ENCODE data around the gene MAPK8.

Gene MAPK8

DNA sequence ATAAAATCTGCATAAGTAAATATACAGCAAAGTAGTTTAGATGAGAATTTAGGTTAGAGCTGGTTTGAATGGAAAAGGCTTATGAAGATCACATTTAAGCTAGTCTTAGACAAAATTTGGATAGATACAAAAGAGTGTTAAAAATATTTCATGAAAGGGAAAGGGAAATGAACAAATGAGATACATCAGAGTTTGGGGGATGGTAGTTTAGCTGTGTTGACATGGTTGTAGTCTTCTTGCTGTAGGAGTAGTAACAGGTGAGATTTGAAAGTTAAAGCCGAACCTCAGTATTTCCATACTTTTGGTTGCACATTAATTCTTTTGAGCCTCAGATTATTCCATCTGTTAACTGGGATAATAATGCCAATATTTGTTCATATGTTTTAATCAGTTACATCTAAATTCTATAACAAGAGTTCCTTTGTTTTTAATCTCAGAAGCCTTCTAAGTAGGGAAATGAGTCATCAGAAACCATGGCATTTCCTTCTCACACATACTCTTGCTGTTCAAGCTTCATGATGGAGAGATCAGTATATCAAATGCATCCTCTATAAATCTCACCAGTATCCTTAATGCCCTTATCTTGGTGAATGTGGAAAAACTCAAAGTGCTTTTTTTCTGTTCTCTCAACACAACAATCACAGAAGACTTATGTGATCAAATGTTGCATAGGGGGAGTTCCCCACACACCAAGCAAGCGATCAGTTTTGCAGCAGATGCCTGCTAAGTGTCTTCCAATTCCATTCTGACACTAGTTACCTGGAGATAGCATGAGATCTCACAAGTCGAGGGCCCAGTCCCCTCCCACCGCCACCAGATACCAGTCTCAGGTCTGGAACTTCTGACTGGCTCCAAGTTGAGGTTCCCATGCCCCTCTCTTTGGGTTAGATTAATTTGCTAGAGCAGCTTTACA is 84.7 kb downstream of the MAPK8 start:
- H3K27ac ChIP-seq (ENCODE audit: low read depth, low read length) = no peak overlapping the region

GRCh38 chr10:48391994-48392393 is 85.5 kb downstream of the MAPK8 start:
- no peak overlapping the region for H3K27ac ChIP-seq (ENCODE audit: low read depth, low read length)
- no peak overlapping the region for H3K9ac ChIP-seq (ENCODE audit: low read depth in 1 of 2, low read length in 2 of 2)
- peaks cover 8 to 31% of the 10 kb centered on the region in 2 donors for H3K4me1 ChIP-seq (ENCODE audit: control insufficient read depth in 1 of 2, insufficient read depth in 2 of 2, low read length in 2 of 2)
- no peaks in the 10 kb centered on the region for H3K27me3 ChIP-seq (ENCODE audit: control insufficient read depth in 1 of 2, insufficient read depth in 2 of 2, low read length in 2 of 2)
- no peaks in the 10 kb centered on the region for H3K9me3 ChIP-seq (ENCODE audit: control insufficient read depth in 1 of 2, low read length in 2 of 2)
- no peak overlapping the region for H3K4me3 ChIP-seq (ENCODE audit: low read depth in 1 of 2, low read length in 2 of 2)
- H3K36me3 ChIP-seq (ENCODE audit: control insufficient read depth in 1 of 2, insufficient read depth in 2 of 2, low read length in 2 of 2) = no peaks in the 10 kb centered on the region

More for the DNA sequence above, 84.7 kb downstream of the MAPK8 start:
- Histone ChIP-seq H3K9ac (ENCODE audit: low read depth in 1 of 2, low read length in 2 of 2) (no peak overlapping the region), H3K4me3 (ENCODE audit: low read depth in 1 of 2, low read length in 2 of 2) (no peak overlapping the region), H3K4me1 (ENCODE audit: control insufficient read depth in 1 of 2, insufficient read depth in 2 of 2, low read length in 2 of 2) (peaks cover 8 to 31% of the 10 kb centered on the region in 2 donors), H3K36me3 (ENCODE audit: control insufficient read depth in 1 of 2, insufficient read depth in 2 of 2, low read length in 2 of 2) (no peaks in the 10 kb centered on the region), H3K27me3 (ENCODE audit: control insufficient read depth in 1 of 2, insufficient read depth in 2 of 2, low read length in 2 of 2) (no peaks in the 10 kb centered on the region), H3K9me3 (ENCODE audit: control insufficient read depth in 1 of 2, low read length in 2 of 2) (no peaks in the 10 kb centered on the region)

- Histone ChIP-seq H3K27ac (ENCODE audit: low read depth, low read length) (no peak overlapping the region), H3K9me3 (ENCODE audit: control insufficient read depth in 1 of 2, low read length in 2 of 2) (no peaks in the 10 kb centered on the region), H3K27me3 (ENCODE audit: control insufficient read depth in 1 of 2, insufficient read depth in 2 of 2, low read length in 2 of 2) (no peaks in the 10 kb centered on the region), H3K36me3 (ENCODE audit: control insufficient read depth in 1 of 2, insufficient read depth in 2 of 2, low read length in 2 of 2) (no peaks in the 10 kb centered on the region), H3K9ac (ENCODE audit: low read depth in 1 of 2, low read length in 2 of 2) (no peak overlapping the region), H3K4me3 (ENCODE audit: low read depth in 1 of 2, low read length in 2 of 2) (no peak overlapping the region), H3K4me1 (ENCODE audit: control insufficient read depth in 1 of 2, insufficient read depth in 2 of 2, low read length in 2 of 2) (no peaks in the 10 kb centered on the region)
These were observed 91.8 kb downstream of the MAPK8 start for GRCh38 chr10:48398261-48398660.

- H3K4me1 ChIP-seq (ENCODE audit: control insufficient read depth in 1 of 2, insufficient read depth in 2 of 2, low read length in 2 of 2) = no peaks in the 10 kb centered on the region
- no peak overlapping the region for H3K27ac ChIP-seq (ENCODE audit: low read depth, low read length)
- no peaks in the 10 kb centered on the region for H3K27me3 ChIP-seq (ENCODE audit: control insufficient read depth in 1 of 2, insufficient read depth in 2 of 2, low read length in 2 of 2)
- H3K9ac ChIP-seq (ENCODE audit: low read depth in 1 of 2, low read length in 2 of 2) = no peak overlapping the region
- no peaks in the 10 kb centered on the region for H3K9me3 ChIP-seq (ENCODE audit: control insufficient read depth in 1 of 2, low read length in 2 of 2)
- H3K4me3 ChIP-seq (ENCODE audit: low read depth in 1 of 2, low read length in 2 of 2) = no peak overlapping the region
- no peaks in the 10 kb centered on the region for H3K36me3 ChIP-seq (ENCODE audit: control insufficient read depth in 1 of 2, insufficient read depth in 2 of 2, low read length in 2 of 2)
These were observed 92.6 kb downstream of the MAPK8 start for GRCh38 chr10:48399056-48399541.

DNA sequence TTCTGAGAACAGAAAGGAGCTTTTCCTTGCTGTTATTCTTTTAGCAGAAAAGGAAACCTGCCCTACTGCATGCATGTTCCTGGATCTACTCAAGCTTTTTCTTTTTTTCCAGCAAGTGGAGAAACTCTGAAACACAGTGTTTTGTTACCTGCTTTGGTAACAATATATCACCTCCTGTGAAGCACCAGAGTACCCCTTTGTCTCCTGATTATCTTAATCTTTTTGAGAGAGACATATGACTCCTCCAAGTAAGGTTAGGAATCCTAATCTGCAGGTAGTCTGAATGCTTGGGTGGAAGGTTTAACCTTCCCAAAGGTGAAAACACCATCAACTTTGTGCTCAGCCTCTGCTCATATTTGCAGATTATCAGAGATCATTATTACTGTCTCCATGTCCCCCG is 93.1 kb downstream of the MAPK8 start:
- Histone ChIP-seq H3K27me3 (ENCODE audit: control insufficient read depth in 1 of 2, insufficient read depth in 2 of 2, low read length in 2 of 2) (no peaks in the 10 kb centered on the region), H3K4me1 (ENCODE audit: control insufficient read depth in 1 of 2, insufficient read depth in 2 of 2, low read length in 2 of 2) (no peaks in the 10 kb centered on the region), H3K9me3 (ENCODE audit: control insufficient read depth in 1 of 2, low read length in 2 of 2) (no peaks in the 10 kb centered on the region), H3K36me3 (ENCODE audit: control insufficient read depth in 1 of 2, insufficient read depth in 2 of 2, low read length in 2 of 2) (no peaks in the 10 kb centered on the region), H3K27ac (ENCODE audit: low read depth, low read length) (no peak overlapping the region), H3K9ac (ENCODE audit: low read depth in 1 of 2, low read length in 2 of 2) (no peak overlapping the region), H3K4me3 (ENCODE audit: low read depth in 1 of 2, low read length in 2 of 2) (no peak overlapping the region)

DNA sequence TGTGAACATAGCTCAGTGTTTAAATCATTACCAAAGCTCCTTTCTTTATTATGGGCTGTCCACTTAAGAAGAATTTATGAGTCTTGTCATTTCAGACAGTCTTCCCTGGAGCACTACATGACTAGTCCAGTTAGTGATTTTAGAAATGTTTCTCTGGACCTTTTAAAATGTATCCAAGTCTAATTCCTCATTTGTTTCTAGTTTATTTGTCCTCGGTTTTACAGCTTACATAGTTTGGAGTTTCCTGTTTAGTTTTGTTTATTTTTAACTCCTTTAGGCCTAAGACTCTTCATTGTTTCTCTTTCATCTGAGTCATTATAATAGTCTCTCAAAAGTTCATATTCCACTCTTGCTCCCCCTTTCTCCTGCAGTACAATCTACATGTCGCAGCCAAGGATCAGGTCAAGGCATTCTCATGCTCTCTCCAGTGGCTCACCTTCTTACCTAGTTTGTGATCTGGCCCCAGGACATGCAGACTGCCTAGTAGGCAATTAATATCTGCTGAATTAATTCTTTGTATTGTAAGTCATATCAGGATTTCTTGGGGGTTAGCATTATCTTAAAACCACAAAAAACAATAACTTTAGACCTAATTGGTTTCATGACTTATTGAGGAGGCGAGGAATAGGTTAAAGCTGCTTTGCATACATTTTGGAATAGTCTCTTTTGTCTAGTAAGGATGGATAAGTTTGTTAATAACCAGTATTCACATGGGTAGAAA is 93.8 kb downstream of the MAPK8 start:
- H3K27ac ChIP-seq (ENCODE audit: low read depth, low read length) = no peak overlapping the region
- no peaks in the 10 kb centered on the region for H3K9me3 ChIP-seq (ENCODE audit: control insufficient read depth in 1 of 2, low read length in 2 of 2)

GRCh38 chr10:48400850-48401220 is 94.4 kb downstream of the MAPK8 start:
- H3K9me3 ChIP-seq (ENCODE audit: control insufficient read depth in 1 of 2, low read length in 2 of 2) = no peaks in the 10 kb centered on the region
- H3K27ac ChIP-seq (ENCODE audit: low read depth, low read length) = no peak overlapping the region
- H3K4me1 ChIP-seq (ENCODE audit: control insufficient read depth in 1 of 2, insufficient read depth in 2 of 2, low read length in 2 of 2) = no peaks in the 10 kb centered on the region
- no peaks in the 10 kb centered on the region for H3K36me3 ChIP-seq (ENCODE audit: control insufficient read depth in 1 of 2, insufficient read depth in 2 of 2, low read length in 2 of 2)
- no peak overlapping the region for H3K4me3 ChIP-seq (ENCODE audit: low read depth in 1 of 2, low read length in 2 of 2)
- no peaks in the 10 kb centered on the region for H3K27me3 ChIP-seq (ENCODE audit: control insufficient read depth in 1 of 2, insufficient read depth in 2 of 2, low read length in 2 of 2)
- H3K9ac ChIP-seq (ENCODE audit: low read depth in 1 of 2, low read length in 2 of 2) = no peak overlapping the region

More for the DNA sequence above, 93.8 kb downstream of the MAPK8 start:
- Histone ChIP-seq H3K4me3 (ENCODE audit: low read depth in 1 of 2, low read length in 2 of 2) (no peak overlapping the region), H3K4me1 (ENCODE audit: control insufficient read depth in 1 of 2, insufficient read depth in 2 of 2, low read length in 2 of 2) (no peaks in the 10 kb centered on the region), H3K9ac (ENCODE audit: low read depth in 1 of 2, low read length in 2 of 2) (no peak overlapping the region), H3K36me3 (ENCODE audit: control insufficient read depth in 1 of 2, insufficient read depth in 2 of 2, low read length in 2 of 2) (no peaks in the 10 kb centered on the region), H3K27me3 (ENCODE audit: control insufficient read depth in 1 of 2, insufficient read depth in 2 of 2, low read length in 2 of 2) (no peaks in the 10 kb centered on the region)

- H3K9me3 ChIP-seq (ENCODE audit: control insufficient read depth in 1 of 2, low read length in 2 of 2) = no peaks in the 10 kb centered on the region
- H3K27ac ChIP-seq (ENCODE audit: low read depth, low read length) = no peak overlapping the region
- no peak overlapping the region for H3K9ac ChIP-seq (ENCODE audit: low read depth in 1 of 2, low read length in 2 of 2)
- no peaks in the 10 kb centered on the region for H3K4me1 ChIP-seq (ENCODE audit: control insufficient read depth in 1 of 2, insufficient read depth in 2 of 2, low read length in 2 of 2)
- H3K4me3 ChIP-seq (ENCODE audit: low read depth in 1 of 2, low read length in 2 of 2) = no peak overlapping the region
- H3K36me3 ChIP-seq (ENCODE audit: control insufficient read depth in 1 of 2, insufficient read depth in 2 of 2, low read length in 2 of 2) = no peaks in the 10 kb centered on the region
- H3K27me3 ChIP-seq (ENCODE audit: control insufficient read depth in 1 of 2, insufficient read depth in 2 of 2, low read length in 2 of 2) = no peaks in the 10 kb centered on the region
These were observed 98.2 kb downstream of the MAPK8 start for GRCh38 chr10:48404646-48405045.

DNA sequence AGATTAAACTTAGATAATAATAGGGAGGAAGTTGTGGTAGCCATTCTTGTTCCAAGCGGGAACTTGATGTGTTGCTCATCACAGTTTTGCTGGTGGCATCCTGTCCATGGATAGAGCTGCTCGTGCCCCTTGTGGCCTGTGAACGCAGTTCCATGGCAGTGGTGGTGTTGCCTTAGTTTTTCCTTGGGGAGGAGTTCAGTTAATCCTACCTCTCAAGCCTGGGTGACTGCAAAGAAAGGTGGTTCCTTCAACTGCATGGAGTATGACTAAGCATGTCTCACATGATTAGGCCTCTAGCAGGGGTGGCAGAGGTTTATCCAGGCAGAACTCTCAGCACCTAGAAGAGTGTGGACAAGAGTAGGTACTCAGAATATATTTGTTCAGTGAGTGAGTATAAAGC is 99.7 kb downstream of the MAPK8 start:
- Histone ChIP-seq H3K4me1 (ENCODE audit: control insufficient read depth in 1 of 2, insufficient read depth in 2 of 2, low read length in 2 of 2) (no peaks in the 10 kb centered on the region), H3K27ac (ENCODE audit: low read depth, low read length) (no peak overlapping the region), H3K9me3 (ENCODE audit: control insufficient read depth in 1 of 2, low read length in 2 of 2) (no peaks in the 10 kb centered on the region), H3K27me3 (ENCODE audit: control insufficient read depth in 1 of 2, insufficient read depth in 2 of 2, low read length in 2 of 2) (no peaks in the 10 kb centered on the region), H3K9ac (ENCODE audit: low read depth in 1 of 2, low read length in 2 of 2) (no peak overlapping the region), H3K4me3 (ENCODE audit: low read depth in 1 of 2, low read length in 2 of 2) (no peak overlapping the region), H3K36me3 (ENCODE audit: control insufficient read depth in 1 of 2, insufficient read depth in 2 of 2, low read length in 2 of 2) (peaks cover 4 to 12% of the 10 kb centered on the region in 2 donors)

DNA sequence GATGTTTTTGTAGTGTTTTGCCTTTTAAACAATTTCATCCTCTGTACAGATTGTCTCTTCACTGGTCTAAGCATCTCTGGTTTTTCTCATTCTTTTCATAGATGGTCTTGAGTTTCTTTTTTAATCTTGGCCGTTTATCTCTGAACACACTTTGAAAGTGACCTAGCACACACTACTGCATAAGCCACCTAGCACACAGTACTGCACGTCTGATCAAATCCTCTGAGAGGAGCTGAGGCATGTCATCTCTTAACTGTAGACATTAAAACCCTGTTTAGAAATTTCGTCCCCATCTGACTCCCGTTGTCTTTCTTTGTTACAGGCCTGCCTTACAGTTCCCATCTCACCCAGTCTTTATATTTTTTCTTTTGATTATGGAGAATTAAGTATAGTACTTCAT is 100.2 kb downstream of the MAPK8 start:
- Histone ChIP-seq H3K9ac (ENCODE audit: low read depth in 1 of 2, low read length in 2 of 2) (no peak overlapping the region), H3K4me3 (ENCODE audit: low read depth in 1 of 2, low read length in 2 of 2) (no peak overlapping the region), H3K9me3 (ENCODE audit: control insufficient read depth in 1 of 2, low read length in 2 of 2) (peaks cover 0 to 4% of the 10 kb centered on the region in 2 donors), H3K4me1 (ENCODE audit: control insufficient read depth in 1 of 2, insufficient read depth in 2 of 2, low read length in 2 of 2) (no peaks in the 10 kb centered on the region), H3K27ac (ENCODE audit: low read depth, low read length) (no peak overlapping the region), H3K27me3 (ENCODE audit: control insufficient read depth in 1 of 2, insufficient read depth in 2 of 2, low read length in 2 of 2) (no peaks in the 10 kb centered on the region), H3K36me3 (ENCODE audit: control insufficient read depth in 1 of 2, insufficient read depth in 2 of 2, low read length in 2 of 2) (peaks cover 4 to 14% of the 10 kb centered on the region in 2 donors)

All from duodenal mucosa (tissue), 2 donors.